GM18520 (cell line): Measurements from ENCODE around the gene PHIP.

Experiments
- ATAC-seq: cut with Tn5 transposase; IDR thresholded peaks from one replicate; pipeline ENCODE4 v1.9.1; 2021; ENCODE audit not compliant: unreplicated experiment

PHIP gene

DNA sequence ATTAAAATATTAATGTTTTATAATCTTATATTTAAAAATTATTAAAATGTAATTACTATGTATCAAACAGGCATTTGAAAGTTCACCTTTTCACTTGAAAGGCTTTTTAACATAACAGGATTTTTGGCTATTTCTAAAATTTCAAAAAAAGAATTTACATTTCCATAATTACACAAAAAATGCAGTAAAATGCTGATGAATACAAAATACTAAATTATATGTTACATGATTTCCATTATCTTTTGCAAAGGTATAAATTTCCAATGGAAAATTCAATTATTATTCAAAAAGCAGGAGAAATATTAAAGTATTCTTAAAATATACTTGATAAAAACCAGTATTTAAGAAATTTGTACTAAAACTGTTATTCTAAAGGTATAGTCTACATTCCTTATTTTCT lies 66.1 kb downstream of the PHIP start:
- ATAC-seq: no peak

DNA sequence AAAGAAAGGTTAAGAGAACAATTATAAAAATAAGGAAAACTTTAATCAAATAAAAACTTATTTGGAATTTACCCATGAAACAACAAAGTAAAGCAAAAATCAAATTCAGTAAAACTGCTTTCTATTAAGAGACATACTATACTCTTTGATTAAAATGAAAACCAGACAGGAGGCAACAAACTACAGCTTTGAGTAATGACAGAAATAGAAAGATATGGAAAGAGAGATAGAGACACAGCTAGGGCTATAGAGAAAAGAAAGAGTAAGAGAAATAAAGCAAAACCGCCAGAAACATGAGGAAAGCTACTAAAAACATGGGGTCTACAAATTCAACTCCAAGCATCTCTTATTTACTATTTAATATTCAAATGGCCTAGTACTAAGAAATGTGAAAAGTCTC lies 67.6 kb downstream of the PHIP start:
- ATAC-seq: no peak

DNA sequence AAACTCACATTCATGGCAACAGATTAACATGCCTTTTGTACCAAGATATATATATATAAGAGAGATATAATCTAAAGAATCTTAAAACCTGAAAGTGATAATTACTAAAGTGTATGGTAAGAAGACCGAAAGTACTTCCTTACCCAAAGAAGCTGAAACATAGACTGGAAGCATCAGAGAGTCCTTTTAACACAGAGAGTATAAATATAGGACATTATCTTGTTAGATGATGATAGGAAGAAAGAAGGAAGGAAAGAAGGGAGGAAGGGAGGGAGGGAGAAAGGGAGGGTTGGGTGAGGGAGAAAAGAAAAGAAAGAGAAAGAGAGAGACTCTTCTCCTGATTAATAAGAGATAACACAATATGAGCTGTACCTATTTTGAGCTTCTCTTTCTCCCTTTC lies 68.2 kb downstream of the PHIP start:
- ATAC-seq: no peak

DNA sequence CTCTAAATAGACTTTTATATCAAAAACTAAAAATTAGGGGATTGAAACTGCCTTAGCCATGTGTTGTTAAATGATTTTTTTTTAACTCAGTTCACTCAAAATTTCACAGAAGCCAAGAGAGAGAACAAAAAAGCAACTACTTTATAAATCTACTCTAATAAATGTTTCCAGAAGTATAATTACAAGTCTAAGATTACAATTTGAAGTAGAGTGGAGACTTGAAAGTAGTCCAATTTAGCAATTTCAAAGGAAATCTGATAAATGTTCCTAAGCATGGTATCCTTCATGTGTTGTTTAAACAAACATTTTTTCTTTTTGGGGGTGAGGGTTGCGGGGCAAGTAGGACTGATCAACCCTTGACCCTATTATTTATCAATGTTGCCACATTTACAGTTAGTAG lies 72.6 kb downstream of the PHIP start:
- ATAC-seq: no peak

DNA sequence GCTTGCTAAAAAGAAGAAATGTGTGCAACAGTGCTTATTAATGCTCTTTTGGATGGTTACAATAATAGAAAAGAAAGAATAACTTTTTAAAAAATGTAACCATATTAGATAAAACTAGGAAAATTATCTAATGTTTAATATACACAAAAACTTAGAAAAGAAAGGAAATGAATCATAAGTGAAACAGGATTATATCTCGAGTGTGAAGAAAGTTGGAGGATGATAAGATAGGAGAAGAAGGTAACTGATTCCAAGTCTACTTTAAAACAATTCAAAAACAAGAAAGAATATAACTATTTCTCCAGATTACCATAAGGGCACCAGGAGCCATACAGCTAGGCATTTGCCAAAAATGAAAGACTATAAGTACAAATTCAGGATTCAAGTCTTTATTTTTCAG lies 73.0 kb downstream of the PHIP start:
- no peak for ATAC-seq

DNA sequence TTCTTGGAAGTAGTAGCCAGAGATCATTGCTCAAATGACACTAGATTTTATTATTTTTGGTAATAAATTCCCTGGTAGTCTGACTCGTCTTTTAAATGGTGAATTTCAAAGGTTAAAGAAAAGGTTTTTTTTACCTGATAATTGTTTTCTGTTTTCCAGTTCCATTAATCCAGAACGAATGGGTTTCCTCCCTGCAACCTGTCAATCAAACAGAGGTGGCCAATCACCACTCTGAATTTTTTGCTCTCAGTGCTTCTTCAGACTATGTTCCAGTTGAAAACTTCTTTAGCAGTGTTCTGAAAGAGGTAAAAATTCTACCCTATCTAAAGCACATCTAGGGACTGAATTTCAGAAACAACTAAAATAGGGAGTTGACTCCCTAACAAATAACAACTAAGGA lies 73.8 kb downstream of the PHIP start:
- ATAC-seq: no peak

DNA sequence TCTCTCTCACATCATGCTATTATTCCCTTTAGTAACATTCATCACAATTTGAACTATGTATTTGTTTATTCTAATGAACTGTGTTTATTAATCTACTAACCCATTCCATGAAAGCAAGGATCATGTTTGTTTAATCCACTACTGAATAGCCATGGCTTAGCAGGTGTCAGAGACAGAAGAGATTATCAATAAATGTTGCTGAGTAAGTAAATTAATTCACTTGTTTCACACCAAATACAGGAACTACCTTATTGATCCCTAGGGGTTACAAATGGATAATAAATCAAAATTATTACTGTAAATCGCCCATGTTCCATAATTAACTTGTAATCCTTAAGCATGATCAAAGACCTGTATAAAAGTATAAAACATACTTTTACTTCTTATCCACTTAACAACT lies 76.6 kb downstream of the PHIP start:
- ATAC-seq: no peak

DNA sequence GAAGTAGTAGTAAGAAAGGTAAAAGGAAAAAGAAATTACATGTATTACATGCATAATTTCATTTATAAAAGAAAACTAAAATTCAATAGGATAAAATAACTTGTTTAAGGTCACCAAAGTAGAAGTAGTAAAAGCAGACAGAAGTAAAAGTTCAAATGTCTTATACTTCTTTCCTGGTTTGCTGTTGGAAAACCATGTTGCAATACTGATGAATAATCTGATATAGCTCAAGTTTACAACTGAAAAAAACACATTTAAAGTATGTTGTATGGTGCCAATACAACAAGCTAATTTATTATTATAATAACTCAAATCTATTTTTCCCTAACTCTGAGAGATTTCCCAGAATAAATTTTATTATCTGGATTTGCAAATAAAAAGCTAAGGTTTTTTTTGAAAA lies 78.3 kb downstream of the PHIP start:
- ATAC-seq: no peak

DNA sequence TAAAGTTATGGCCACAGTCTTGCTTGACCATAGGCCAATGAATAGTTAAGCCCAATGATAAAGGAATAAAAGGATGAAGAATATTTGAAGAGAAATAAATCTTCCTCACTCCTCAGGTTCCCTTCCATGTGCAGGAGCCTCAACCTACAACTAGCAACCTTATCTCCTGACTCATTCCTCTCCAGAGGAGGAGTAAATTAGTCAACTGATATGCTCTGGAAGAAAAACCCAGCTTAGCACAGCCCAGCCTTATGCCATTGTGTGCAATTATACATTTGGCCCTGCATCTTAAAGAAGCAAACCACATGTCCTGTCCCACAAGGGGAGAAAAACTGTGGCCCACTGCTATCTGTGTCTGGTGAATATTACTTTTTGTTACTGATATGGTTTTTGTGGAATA lies 82.1 kb downstream of the PHIP start:
- no peak for ATAC-seq

DNA sequence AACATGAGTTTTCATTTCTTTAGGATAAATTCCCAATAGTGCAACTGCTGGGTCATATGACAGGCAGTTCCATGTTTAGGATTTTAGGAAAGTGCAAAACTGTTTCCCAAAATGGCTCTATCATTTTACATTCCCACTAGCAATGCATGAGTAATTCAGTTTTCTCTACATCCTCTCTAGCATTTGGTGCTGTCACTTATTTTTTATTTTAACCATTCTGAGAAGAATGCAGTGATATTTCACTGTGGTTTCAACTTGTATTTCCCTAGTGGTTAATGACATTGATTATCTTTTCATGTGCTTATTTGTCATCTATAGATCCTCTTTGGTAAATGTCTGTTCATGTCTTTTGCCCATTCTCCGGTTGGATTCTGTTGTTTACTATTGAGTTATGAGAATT lies 82.7 kb downstream of the PHIP start:
- ATAC-seq: no peak

DNA sequence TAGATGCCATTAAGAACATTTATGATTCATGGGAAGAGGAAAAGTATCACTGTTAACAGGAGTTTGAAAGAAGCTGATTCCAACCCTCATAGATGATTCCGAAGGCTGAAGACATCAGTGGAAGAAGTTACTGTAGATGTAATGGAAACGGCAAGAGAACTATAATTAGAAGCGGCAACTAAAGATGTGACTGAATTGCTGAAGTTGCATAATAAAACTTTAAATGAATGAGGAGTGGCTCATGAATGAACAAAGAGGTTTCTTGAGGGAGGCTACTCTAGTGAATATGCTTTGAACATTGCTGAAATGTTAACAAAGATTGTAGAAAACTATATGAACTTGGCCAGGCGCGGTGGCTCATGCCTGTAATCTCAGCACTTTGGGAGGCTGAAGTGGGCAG lies 84.1 kb downstream of the PHIP start:
- ATAC-seq: no peak

DNA sequence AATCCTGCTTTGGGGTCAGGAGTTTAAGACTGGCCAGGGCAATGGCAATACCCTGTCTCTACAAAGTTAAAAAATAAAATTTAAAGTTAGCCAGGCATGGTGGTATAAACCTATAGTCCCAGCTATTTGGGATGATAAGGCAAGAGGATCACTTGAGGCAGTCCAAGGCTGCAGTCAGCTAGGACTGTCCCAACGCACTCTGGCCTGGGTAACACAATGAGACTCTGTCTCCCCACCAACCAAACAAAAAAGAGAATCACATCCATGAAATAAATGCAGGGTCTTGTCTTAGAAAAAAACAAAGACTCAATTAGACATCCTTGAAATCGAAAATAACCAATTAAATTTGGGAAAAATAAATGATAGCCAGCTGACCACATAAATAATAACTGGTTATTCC lies 88.9 kb downstream of the PHIP start:
- no peak for ATAC-seq

DNA sequence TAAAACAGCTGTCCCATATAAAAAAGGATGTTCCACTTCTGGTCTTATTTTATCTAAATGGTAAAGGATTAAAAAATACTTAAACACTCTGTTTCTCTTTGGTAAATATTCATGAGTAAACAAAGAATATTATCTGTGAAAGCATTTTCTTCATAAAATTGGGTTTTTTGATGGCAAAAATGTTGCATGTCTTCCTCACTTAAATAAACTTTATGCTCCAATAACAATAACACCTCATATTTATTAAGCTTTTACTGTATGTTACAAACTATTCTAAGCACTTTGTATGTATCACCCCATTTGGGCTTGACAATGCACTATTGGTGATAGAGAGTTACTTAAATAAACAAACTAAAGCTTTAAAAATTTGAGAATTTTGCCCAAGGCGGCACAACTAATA lies 91.9 kb downstream of the PHIP start:
- ATAC-seq: no peak

DNA sequence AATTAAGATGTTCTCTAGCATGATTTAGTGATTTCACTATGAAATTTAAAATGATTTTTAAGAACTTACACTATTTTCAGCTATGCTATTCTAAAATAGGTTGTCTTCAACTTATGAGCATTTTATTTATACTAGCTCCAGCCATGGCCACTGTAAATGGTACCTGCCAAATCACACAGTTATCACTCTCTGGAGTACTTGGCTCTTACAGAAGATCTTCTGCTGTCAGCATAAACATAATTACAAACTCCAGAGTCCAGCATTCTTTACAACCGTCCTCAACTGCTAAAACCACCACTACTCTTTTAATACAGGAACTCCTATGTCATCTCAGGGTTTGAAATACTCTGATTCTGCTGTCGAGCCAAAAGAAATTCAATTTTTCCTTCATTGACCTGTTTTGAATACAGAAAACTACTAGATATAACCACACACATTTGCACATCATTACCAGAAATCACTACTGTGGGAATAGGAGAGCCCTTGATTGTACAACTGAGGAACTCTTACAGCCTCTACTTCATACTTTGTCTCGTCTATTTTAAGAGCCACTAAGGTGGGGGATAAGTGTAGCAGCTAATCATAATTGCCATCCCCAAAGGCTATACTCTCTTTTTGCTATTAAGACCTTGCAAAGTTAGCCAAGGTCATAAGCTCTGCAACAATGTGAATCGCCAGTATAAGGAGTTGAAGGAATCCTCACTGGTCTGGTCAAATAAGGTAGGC lies 93.7 kb downstream of the PHIP start:
- no peak for ATAC-seq

DNA sequence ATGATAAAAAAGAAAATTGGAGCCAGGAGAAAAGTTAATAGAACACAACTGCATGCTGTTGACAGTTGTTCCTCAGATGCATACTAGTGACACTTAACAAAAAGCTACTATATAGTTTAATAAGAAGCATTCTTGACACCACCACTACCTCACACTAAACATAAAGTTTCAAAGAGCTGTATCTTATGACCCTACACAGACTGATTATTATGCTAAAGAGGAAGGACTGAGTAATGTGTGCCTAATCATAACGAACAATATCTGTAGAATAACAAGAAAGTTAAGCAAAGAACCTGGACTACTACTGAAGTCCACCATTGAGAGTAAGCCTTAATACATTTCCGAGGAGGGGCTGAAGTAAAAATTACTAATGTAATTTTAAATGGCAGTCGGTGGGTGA lies 110.9 kb downstream of the PHIP start:
- no peak for ATAC-seq

DNA sequence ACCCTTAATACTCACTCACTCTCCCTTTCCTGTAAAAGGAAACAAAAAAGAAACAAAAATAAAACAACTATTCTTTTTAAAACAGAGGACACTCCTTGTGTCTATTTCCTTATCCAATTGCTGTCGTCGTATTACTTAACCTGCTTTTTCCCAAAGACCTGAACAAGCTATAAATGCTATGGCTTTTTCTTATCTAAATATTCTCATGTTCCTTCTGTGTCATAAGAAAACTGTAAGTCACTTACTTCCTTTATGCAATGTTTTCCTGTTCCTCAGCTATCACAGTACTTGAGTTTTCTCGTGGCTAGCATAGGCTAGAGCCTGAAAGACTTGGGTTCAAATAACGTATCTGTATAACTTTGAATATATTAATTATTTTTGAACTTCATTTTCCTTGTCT lies 111.5 kb downstream of the PHIP start:
- ATAC-seq: no peak

DNA sequence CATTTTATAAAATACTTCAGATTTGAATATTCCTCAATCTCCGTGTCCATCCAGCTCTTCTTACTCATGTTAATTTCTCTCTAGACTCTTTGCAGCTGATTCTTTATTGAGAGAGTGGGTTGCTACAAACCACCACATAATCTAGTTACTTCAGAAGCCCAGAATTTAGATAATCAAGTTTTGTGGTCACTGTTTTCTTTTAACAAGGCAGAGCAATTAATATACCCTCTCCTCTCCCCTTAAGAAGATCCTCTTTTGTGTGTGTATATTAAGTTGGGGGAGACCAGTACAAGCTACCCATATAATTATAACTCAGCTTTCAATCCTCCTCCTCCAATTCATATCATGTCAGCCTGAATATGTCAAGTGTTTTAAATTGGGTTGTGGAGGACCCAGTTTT lies 115.6 kb downstream of the PHIP start:
- no peak for ATAC-seq

DNA sequence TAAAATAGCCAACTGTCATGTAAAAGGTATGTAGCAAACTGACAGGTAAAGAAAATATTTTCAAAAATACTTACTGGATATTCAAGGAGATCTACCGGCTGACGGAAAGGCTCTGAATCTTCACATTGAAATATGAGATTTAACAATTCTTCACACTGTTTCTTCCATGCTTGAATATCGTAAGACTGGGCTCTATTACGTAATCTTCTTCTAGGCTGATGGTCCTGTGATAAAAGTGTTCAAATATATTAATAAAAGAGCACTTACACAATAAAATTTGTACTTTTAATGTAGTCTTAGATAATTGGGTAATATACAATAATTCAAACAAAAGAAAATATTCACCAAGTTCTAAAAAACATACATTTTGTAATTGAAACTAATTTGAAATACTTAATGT lies 123.3 kb downstream of the PHIP start:
- no peak for ATAC-seq

DNA sequence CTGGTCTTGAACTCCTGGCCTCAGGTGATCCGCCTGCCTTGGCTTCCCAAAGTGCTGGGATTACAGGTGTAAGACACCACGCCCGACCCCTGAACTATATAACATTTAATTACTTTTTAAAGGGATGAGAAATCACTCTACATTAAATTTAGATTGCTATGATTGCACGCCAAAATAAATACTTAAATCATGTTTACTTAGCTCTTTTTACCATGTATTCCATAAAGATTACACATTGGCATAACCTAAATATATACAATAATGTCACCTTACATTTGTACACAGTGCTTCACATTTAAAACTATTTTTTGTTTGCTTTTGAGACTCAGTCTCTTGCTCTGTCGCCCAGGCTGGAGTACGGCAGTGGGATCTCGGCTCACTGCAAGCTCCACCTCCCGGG lies 124.3 kb downstream of the PHIP start:
- no peak for ATAC-seq

DNA sequence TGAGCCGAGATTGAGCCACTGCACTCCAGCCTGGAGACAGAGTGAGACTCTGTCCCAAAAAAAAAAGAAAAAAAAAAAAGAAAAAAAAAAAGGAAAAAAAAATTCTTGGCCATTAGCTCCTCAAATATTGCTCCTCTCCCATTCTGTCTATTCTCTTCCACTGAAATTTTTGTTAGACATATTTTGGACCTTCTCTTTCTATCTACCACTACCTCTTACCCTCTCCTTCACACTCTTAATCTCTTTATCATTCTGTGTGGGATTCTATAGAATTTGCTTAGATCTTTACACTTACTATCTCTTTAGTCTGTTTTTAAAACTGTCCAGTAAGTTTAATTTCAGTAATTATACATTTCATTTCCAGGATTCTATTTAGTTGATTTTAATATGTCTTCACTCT lies 125.7 kb downstream of the PHIP start:
- no peak for ATAC-seq

DNA sequence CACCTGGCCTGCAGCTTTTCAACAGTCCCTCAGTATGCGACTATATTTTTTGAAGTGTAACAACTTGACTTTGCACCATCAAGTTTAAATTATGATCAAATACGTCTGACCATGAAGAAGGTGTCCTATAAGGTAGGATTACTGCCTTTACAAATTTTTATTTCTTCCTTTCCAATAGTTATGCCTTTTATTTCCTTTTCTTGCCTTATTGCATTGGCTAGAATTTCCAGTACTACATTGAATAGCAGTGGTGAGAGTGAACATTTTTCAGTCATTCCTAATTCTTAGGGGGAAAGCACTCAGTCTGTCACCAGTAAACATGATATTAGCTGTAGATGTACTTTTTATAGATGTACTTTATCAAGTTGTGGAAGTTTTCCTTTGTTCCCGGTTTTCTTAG lies 129.3 kb downstream of the PHIP start:
- ATAC-seq: no peak

DNA sequence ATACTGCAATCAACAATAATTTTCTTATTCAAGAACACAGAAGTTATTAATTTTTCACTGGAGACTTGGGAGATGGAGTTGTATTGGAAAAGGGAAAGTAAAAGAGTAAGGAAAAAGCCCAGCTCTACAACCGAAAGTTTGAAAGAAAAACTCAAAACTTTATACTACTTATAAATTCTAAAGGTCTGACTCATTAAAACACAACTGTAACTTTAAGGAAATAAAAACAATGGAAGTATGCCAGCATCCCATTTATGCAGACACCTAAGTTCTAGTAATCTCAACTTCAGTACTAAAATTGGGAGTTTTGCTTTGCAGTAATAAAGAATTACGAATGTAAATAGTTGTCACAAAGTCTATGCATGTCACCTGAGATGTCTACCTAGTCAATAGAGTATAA lies 130.1 kb downstream of the PHIP start:
- ATAC-seq: no peak

DNA sequence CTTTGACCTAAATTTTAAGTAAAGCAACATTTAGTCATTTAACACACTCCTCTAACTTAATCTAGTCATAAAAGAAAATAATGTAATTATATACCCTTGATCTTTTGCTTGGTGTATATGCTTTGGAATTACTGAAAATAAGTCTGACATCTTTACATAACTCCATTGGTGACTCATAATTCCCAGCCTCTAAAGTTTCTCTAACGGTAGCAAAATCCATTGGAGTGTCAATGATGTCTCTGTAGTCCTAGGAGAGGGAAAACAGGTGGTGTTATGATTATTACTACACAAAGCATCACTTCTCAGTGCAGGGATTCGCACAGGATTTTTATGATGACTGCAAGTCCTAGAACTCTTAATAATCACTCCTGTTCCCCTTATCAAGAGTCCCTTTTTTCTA lies 130.5 kb downstream of the PHIP start:
- ATAC-seq: no peak

DNA sequence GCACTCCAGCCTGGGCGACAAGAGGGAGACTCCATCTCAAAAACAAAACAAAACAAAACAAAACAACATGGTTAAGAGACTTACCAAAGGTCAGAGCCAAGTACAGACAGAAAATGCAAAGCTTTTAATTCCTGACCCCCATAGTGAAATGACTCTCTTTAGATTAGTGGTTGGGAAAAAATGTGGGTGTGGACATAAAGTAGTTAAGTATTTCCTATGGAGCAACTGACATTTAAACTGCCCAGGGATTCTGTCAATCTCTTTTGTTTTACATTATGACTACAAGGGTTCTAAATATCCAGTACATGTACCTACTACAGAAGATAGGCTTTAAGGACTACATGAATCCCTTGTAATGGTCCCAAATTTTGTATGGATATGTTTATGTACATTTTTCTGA lies 135.6 kb downstream of the PHIP start:
- no peak for ATAC-seq
